Right ventricle myocardium superior (tissue), 1 donor: Measurements from ENCODE around the gene NKTR. TPM values are rescaled to one million over a fixed set of nuclear protein-coding genes. Genes with fewer than 3 reads are reported as not detected.

Experiments used
- ATAC-seq: fragments of 200-7000 bp; cut with Tn5 transposase; one replicate; pipeline ENCODE4 v1.9.1; 2020; ENCODE audit warnings: mild to moderate bottlenecking; ENCODE audit not compliant: poor library complexity
- DNase-seq: peaks from one replicate; pipeline ENCODE4 v3.0.0-alpha.2; 2020
- intact Hi-C: fragments of 100-400 bp; cut with DNase I; formaldehyde crosslinking; loops from one replicate; pipeline ENCODE4 v1.11.2; 2022
- total RNA-seq: library from RNA; stranded (reverse); fragmentation: NEBNext Ultra II Directional; extraction: Animal tissue kit (Norgen Biotek cat#: 25700); gene quantifications from one replicate; pipeline ENCODE4 v1.2.1, GENCODE V29; 2021
- donor health status: DM: no; HTN: yes; CAD: no; lungs with severe emphysema.

The NKTR gene
- total RNA-seq, 1 donor from 2014 or later: 21.6 TPM

DNA sequence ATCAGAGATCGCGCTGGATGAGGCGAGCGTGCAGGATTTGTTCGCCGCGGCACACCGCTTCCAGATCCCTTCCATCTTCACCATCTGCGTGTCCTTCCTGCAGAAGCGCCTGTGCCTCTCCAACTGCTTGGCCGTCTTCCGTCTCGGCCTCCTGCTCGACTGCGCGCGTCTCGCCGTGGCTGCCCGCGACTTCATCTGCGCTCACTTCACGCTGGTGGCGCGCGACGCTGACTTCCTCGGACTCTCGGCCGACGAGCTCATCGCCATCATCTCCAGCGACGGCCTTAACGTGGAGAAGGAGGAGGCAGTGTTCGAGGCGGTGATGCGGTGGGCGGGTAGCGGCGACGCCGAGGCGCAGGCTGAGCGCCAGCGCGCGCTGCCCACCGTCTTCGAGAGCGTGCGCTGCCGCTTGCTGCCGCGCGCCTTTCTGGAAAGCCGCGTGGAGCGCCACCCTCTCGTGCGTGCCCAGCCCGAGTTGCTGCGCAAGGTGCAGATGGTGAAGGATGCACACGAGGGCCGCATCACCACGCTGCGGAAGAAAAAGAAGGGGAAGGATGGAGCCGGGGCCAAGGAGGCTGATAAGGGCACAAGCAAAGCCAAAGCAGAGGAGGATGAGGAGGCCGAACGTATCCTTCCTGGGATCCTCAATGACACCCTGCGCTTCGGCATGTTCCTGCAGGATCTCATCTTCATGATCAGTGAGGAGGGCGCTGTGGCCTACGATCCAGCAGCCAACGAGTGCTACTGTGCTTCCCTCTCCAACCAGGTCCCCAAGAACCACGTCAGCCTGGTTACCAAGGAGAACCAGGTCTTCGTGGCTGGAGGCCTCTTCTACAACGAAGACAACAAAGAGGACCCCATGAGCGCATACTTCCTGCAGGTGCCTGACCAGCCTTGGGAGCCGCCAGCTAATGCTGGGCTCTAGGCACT is 85.7 kb downstream of the NKTR start:
- DNase-seq (no peak), ATAC-seq (no peak)
- intact Hi-C loops: no loop called here

DNA sequence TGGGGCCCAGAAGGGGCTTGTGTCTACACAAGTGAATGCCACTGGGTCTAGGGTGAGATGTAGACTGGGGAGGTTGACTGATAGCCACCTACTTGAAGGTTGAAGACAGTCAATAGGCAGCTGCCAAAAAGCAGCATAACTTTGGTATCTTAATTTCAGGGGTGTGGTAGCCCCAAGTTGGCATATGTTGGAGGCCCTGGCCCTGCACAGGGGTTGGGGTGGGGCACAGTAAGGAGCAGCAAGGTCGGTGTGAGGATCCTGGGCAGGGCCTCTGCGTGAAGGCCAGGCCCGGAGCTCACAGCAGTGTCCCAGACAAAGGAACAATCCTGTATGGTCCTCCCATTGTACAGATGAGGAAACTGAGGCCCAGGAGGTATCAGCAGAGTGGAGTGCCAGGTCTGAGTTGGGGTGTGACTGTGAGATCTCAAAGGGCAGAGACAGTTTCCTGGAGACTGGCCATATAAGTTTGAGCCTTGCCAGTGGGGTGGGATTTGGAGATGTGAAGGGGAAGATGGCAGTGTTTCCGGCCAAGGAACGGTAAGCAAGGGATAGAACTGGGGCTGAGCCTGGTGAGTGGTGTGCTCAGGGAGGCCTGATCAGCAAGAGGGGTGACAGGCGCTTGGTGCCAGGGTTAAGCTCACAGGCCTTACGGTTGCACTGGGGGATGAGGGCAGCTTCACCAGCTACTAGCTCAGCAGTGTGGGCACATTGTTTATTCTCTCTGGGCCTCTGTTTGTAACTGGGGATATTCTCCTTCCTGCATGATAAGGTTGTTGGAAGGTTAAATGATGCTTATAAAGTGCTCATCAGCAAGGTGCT is 86.6 kb downstream of the NKTR start:
- intact Hi-C loops: no loop called here
- ATAC-seq: no peak
- DNase-seq: no peak

DNA sequence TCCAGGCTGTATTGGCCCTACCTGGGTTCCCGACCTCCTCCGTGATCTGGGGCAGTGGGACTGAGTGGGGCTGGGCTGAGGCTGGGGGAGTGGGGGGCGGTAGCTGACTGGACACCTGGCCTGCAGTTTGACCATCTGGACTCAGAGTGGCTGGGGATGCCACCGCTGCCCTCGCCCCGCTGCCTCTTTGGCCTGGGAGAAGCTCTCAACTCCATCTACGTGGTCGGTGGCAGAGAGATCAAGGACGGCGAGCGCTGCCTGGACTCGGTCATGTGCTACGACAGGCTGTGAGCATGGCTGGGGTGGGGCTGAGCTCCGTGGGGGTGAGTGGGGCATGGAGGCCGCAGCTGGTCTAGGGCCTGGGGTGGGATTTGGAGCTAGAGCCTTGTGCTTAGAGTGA is 87.5 kb downstream of the NKTR start:
- ATAC-seq (no peak), DNase-seq (no peak)
- intact Hi-C loops: no loop called here

DNA sequence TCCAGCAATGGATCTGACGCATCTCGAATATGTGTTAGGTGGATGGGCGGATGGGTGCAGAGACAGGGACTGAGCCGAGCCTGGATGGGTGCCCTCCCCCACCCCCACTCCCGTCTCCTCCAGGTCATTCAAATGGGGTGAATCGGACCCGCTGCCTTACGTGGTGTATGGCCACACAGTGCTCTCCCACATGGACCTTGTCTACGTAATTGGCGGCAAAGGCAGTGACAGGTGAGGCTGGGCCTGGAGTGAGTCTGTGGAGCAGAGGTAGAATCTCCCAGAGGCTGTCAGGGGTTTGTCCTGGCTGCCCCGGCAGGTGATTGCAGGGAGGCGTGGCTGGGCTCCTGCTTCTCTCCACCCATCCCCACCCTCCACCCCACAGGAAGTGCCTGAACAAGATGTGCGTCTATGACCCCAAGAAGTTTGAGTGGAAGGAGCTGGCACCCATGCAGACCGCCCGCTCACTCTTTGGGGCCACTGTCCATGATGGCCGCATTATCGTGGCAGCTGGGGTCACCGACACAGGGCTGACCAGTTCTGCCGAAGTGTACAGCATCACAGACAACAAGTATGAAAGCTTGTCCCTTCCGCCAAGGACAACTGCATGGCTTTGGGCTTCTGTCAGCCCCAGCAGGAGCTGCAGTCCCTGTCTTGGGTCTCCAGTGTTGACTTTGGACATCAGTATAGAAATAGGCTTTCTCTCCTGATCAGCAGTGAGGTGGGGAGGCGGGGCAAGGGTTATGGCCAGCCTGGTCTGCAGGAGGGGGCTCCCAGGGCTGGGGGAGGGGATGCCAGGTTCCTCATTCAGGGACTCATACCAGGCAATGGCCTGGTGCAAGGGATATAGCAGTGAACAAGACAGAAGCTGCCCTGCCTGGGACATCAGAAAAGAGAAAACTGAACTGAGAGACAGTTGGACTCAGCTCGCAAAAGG is 88.3 kb downstream of the NKTR start:
- ATAC-seq (no peak), DNase-seq (no peak)
- intact Hi-C loops: no loop called here

DNA sequence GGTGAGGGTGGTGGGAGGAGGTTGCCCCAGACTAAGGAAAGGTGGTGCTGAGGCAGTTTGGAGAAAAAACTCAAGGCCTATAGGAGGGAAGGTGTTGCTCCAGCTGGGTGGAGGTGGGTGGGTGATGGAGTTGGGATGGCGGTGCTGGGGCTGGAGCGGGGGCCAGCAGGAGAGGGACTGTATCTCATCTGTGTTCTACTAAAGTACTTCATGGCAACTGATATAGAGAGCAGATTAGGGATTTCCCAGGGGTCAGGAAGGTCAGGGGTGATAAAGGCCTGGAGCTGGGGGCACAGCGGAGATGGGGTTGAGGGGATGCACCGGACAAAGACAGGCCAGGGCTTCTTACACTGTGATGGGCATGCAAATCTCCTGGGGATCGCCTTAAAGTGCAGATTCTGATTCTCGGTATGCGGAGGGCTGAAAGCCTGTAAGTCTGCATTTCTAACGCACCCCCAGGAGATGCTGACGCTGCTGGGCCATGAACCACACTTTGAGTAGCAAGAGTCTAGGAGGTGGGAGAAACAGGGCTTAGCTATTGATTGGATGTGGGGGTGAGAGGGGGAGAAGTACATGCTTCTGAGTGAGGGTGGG is 89.0 kb downstream of the NKTR start:
- intact Hi-C loops: no loop called here
- ATAC-seq (no peak), DNase-seq (no peak)

DNA sequence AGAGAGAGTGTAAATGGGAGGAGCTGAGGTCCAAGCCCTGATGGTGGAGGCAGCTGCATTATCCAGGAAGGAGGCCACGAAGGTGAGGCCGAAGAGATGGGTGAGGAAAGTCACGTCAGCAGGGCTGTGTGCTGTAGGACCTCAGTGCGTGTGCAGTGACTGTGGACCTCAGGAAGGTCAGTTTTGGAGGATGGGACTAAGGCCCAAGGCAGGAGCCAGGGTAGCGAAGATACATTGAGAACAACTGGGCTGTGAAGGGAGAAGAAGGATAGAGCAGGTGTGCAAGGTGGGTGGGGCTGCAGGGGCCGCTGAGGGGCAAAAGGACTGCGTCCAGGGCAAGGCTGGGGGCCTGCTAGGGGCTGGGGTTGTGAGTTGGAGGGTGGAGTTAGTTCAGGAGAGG is 89.7 kb downstream of the NKTR start:
- ATAC-seq (no peak), DNase-seq (no peak)
- intact Hi-C loops: no loop called here

DNA sequence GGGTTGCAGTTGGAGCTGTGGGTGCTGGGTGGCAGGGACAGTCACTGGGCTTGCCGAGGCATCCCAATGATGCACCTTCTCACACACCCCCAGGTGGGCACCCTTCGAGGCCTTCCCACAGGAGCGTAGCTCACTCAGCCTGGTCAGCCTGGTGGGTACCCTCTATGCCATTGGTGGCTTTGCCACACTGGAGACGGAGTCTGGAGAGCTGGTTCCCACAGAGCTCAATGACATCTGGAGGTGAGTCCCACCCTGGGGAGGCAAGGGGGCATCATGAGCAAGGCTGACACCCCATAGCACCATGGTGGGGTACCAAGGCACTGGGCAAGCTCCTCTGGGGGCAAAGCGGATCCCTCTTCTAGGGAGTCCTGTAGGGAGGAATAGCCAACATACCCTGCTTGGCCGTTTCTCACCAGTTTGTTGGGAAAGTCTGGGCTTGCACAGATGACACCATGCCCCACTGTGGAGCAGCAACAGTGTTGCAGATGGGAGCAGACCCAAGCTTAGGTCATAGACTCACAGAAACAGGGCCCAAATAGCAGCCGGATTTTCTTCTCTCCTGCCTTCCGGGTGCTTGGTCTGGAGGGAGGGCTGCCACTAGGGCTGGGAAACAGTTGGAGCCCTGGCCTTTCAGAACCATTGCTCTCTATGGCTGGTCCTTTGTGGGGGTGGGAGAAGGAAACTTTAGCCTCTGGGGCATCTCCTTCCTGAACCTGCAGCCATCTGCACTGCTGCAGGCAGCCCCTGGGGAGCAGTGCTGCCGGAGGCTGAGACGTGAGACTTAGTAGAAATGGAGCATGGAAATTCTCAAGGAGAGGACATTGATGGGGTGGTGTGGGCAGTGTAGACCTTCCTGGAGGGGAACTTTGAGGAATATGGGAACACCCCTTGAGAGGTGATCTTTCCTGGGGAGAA is 90.5 kb downstream of the NKTR start:
- ATAC-seq (no peak), DNase-seq (no peak)

DNA sequence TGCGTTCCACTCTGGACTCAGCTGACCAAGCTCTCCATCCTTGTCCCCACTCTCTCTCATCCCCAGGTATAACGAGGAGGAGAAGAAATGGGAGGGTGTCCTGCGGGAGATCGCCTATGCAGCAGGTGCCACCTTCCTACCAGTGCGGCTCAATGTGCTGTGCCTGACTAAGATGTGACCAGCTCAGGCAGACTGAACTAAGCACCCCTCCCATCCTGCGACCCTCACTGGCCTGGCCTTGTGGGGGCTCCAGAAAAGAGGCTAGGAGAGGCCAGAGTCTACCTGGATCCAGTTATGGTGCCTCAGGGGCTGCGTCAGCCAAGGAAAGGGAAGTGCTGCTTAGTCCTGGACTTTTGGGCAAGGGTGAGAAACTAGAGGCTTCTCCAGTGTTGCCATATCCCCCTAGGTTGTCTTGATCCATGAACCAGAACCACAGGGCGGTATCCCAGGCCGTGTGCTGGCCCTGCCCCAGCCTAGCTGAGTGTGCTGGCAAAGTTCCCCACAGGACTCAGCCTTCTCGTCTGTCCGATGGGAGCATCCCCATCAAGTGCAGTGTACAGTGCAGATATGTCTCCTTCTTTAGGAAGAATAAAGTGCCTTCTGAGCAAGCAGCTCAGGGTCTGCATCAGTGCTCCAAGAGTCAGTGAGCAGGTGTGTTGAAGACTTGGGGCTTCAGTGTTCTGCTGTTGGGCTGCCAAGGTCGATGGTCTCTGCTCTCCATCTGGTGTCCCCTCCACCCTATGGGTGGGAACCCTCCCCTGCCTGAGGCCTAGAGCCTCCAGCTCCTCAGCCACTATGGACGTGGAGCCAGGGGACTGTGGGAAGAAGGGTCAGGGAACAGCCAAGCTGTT is 91.6 kb downstream of the NKTR start:
- DNase-seq (no peak), ATAC-seq (peak; percentile 14)
- intact Hi-C loops: no loop called here

More for the DNA sequence above, 90.5 kb downstream of the NKTR start:
- intact Hi-C loops: no loop called here

DNA sequence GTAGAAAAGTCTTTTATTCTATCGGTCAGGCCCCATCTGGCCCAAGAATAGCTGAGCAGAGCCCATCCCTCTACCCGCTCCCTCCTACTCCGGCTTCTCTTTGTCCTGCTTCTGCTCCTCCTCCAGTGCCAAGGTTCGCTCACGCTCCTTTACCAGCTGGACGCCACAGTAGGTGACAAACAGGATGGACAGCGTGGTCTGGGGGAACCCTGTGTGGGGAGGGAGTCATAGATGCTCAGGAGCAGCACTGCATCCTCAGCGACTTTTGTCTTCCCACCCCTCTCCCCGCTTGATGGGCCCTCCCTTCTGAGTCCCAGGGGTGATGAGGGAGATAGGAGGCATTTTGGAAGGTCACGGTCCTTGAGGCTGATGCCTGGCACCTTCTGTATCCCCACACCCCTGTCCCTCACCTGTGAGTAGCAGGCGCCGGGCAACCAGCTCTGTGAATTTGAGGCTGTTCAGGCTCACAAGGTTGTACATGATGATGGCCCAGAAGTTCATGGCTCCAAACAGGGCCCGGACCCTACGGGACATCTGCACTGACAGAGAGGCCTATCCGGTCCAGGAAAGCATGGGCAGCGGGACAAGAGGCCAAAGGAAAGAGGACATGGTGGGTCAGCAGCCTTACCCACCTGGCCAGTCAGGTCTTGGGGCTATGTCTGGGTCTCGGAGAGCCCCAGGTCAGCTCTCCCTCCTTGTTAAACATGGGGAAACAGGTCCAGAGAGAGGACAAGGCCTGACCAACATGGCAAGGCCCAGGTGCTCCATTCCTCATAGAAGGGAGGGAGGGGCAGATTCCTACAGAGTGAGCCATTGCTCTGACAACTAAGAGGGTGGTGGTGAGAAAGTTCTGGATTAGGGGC is 92.4 kb downstream of the NKTR start:
- ATAC-seq: peak; percentile 3
- intact Hi-C loops: no loop called here

DNA sequence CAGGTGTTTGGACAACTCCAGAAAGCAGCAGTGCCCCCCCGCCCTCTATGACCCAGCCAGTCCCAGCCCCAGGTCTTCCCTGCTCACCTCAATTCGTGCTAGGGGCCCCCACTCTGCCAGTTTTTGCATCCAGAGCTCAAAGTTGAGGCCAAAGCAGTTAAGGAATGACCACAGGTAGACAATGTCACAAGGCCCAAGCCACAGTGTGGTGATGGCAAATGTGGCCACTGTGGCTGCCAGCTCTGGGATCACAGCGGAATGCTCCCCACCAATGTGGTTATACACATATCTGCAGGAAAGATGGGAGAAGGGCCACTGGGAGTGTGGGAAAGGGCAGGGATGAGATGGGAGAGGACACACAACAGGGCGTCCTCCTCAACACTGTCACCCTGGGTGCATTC is 93.0 kb downstream of the NKTR start:
- intact Hi-C loops: no loop called here
- no peak for DNase-seq
- no peak for ATAC-seq

More for the DNA sequence above, 92.4 kb downstream of the NKTR start:
- no peak for DNase-seq

DNA sequence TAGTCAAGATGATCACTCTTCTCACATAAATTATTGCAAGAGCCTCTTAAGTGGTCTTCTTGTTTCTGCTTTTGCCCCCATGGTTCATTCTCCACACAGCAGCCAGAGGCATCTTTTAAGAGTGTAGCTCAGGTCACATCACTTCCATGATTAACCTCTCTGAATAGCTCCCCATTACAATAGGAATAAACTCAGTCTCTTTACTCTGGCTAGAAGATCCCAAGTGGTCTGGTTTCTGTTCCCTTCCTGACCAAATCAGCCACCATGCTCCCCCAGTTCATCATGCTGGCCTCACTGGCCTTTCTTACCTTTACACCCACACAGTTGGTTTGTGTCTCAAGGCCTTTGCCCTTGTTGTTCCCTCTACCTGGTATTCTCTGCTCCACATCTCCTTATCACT is 93.9 kb downstream of the NKTR start:
- intact Hi-C loops: no loop called here
- ATAC-seq (no peak), DNase-seq (no peak)

DNA sequence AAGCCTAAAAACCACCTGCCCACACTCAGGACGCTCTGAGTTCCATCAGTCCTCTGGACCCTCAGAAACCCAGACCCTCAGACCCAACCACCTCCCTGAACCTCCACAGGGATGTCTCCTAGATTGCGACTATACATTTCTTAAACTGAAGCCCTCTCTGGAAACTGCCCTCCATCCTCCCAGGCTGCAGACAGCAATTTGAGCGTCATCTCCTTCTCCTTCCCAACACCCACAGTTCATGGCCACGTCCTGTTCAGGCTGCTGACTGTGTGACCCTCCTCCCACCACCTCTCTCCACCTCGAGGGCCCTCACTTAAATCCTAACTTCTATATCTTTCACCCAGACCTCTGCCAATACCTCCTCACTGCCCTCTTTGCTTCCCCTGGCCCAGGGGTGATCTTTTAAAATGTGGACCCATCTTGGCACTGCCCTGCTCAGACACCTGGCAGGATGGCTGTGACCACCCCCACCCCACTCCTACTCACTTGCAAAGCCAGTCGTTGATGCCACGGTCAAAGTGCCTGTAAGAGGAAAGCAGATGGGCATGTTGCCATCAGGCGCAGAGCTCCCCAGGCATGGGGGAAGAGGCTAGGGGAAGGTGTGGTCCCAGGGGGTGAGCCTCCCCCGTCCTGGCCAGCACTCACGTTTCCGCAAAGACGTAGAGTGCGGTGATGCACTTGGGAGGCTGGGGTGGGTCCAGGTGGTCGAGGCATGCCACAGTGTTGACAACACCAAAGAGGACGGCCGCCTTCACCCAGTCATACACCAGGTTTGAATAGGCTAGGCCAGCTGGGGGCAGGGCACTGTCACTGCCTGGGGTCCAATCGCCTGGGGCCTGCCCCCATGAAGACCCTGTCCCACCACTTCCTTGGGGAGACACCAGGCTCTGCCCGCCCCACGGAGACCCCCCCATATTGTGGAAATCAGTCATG is 96.1 kb downstream of the NKTR start:
- ATAC-seq (no peak), DNase-seq (no peak)
- intact Hi-C loops: no loop called here

DNA sequence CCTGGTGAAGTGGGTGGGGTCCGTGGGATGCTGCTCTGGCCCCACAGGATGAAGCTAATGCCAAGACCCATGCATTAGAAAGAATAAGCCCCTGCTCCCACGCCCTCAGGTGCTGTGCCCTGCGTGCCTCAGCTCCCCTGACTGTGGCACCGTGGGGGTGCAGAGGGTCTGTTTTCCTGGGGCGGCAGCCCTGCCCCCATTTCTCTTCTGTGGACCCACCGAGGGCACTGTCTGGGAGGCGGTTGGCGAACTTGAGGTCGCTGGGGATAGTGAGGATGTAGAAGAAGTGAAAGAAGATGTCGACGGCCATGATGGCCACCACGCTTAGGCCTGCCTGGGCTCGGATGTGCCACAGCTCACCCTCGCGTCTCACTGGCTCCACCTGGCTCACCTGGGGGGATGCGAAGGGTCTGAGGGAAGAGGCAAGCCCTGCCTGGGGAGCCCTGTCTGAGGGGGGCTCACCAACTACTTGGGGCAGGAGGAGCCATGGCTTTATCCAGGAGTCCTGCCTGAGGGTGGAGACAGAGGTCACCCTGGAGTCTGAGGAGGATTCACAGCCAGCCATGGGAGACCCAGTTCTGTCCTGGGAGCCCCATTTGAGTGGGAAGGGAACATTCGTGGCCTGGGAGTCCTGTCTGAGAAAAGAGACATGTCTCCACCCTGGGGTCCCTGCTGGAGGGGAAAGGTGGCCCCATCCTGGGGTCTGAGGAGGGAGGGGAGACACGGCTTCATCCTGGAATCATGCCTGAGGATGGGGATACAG is 97.0 kb downstream of the NKTR start:
- intact Hi-C loops: no loop called here
- DNase-seq (no peak), ATAC-seq (no peak)
